Esophagus squamous epithelium (tissue), 5 donors: ENCODE results near the gene GALE. TPM values are rescaled to one million over a fixed set of nuclear protein-coding genes. Genes with fewer than 3 reads are reported as not detected.
"Not testable (repeated sequence)": the region's sequence is repeated elsewhere in the genome, so short reads cannot be mapped to it uniquely, and the experiment has no call there.

Source experiments
- DNase-seq: peaks from one replicate; lab custom pipeline; 2025; lab: John Stamatoyannopoulos, UW
- H3K27ac ChIP-seq, 4 donors: fragments of 200-600 bp; sonication (generic); one replicate each; pipeline ENCODE4 v1.5.1; 2016 to 2019; ENCODE audit warnings: mild to moderate bottlenecking in 1 of 4
- H3K27me3 ChIP-seq, 4 donors: fragments of 200-600 bp; sonication (generic); 1 replicate in 3 of 4; 2 replicates in 1 of 4; pipeline versions ENCODE4 v1.5.1 to v1.6.0; 2017 to 2021; ENCODE audit warnings: antibody characterized with exemption in 1 of 4
- H3K36me3 ChIP-seq, 3 donors: fragments of 200-600 bp; sonication (generic); one replicate each; pipeline ENCODE4 v1.5.1; 2016 to 2019
- H3K4me1 ChIP-seq, 3 donors: fragments of 200-600 bp; sonication (generic); one replicate each; pipeline ENCODE4 v1.5.1; 2017 to 2019
- H3K4me3 ChIP-seq, 4 donors: fragments of 200-600 bp; sonication (generic); 1 replicate in 3 of 4; 2 replicates in 1 of 4; pipeline ENCODE4 v1.5.1; 2016 to 2019; ENCODE audit warnings: mild to moderate bottlenecking in 2 of 4, moderate library complexity in 1 of 4
- H3K9me3 ChIP-seq, 3 donors: fragments of 200-600 bp; sonication (generic); one replicate each; pipeline ENCODE4 v1.5.1; 2016 to 2019
- CTCF ChIP-seq, 6 experiments: fragments of 450-650 bp in 4 of 6; fragments of 200-600 bp in 2 of 6; sonication (generic) in 2 of 6; IDR thresholded peaks; one replicate each; pipeline ENCODE4 v1.5.1; 2016 to 2019; ENCODE audit warnings: antibody characterized with exemption in 6 of 6, mild to moderate bottlenecking in 4 of 6, moderate library complexity in 4 of 6
- POLR2A ChIP-seq, 4 donors: fragments of 450-650 bp; IDR thresholded peaks; one replicate each; pipeline ENCODE4 v1.6.1; 2017; ENCODE audit warnings: antibody characterized with exemption in 4 of 4, mild to moderate bottlenecking in 4 of 4, moderate library complexity in 3 of 4
- WGBS, 2 donors: methylation state at CpG; one replicate each; pipeline ENCODE4 v1.1.5; 2018; 5-methylcytosine and 5-hydroxymethylcytosine counted together
- intact Hi-C: fragments of 100-400 bp; cut with DNase I; formaldehyde crosslinking; loops from one replicate; pipeline ENCODE4 v1.15.0; 2022
- total RNA-seq, 4 donors: library from RNA; depleted of rRNA; stranded (reverse); fragments of >200 nt; gene quantifications; one replicate each; pipeline ENCODE4 v1.1.0, GENCODE V29; 2016
- donor health status: DM: yes; HTN: yes; CAD: no.

GALE gene
- total RNA-seq, 4 donors from 2014 or later = 55.1 to 81.0 (median 60.4) TPM

- 61 to 67% methylated on average over 1 of the region's 1 CpG for WGBS, 2 donors
- no peaks in the 10 kb centered on the region for H3K36me3 ChIP-seq
- TF ChIP-seq POLR2A (IDR thresholded peaks at IDR 0.05) = no peak
- no peak for TF ChIP-seq CTCF (IDR thresholded peaks at IDR 0.05)
- no peak overlapping the region for H3K4me3 ChIP-seq
- H3K9me3 ChIP-seq = no peaks in the 10 kb centered on the region
- intact Hi-C loops = no loop called here
- H3K27me3 ChIP-seq = no peaks in the 10 kb centered on the region
- H3K4me1 ChIP-seq = peaks cover 0 to 23% (median 3%) of the 10 kb centered on the region in 3 donors
- DNase-seq = no peak
- no peak overlapping the region for H3K27ac ChIP-seq
These were observed 27.2 kb upstream of the GALE start for GRCh38 chr1:23827717-23828116.

- H3K27me3 ChIP-seq, H3K4me3 ChIP-seq, H3K36me3 ChIP-seq, DNase-seq, intact Hi-C loops, H3K9me3 ChIP-seq, H3K27ac ChIP-seq: not testable (repeated sequence)
- WGBS, 2 donors = 90 to 92% methylated on average over 10 to 13 of the region's 13 CpGs
- peaks cover 0 to 23% (median 3%) of the 10 kb centered on the region in 3 donors for H3K4me1 ChIP-seq
These were observed 26.0 kb upstream of the GALE start for GRCh38 chr1:23826590-23826989.

- Histone ChIP-seq H3K4me1 (peaks cover 0 to 23% (median 3%) of the 10 kb centered on the region in 3 donors), H3K4me3 (peak overlapping the region; percentile 58 to 98 (median 92)), H3K27me3 (no peaks in the 10 kb centered on the region), H3K36me3 (no peaks in the 10 kb centered on the region), H3K27ac (peak overlapping the region; percentile 84 to 97 (median 94)), H3K9me3 (no peaks in the 10 kb centered on the region)
- TF ChIP-seq POLR2A (IDR thresholded peaks at IDR 0.05) = no peak
- TF ChIP-seq CTCF (IDR thresholded peaks at IDR 0.05) = no peak
- DNase-seq = no peak
- intact Hi-C loops = no loop called here
- 48 to 53% methylated on average over 21 to 23 of the region's 24 CpGs for WGBS, 2 donors
These were observed 25.4 kb upstream of the GALE start for GRCh38 chr1:23825762-23826522.

GRCh38 chr1:23825076-23825761, 24.7 kb upstream of the GALE start, which contains the start of gene HMGCL:
Gene HMGCL, minus strand, starts transcription at chr1:23825429. Its CDS starts 14 bp downstream, at chr1:23825415.
- peaks cover 0 to 3% (median 0%) of the 10 kb centered on the region in 3 donors for H3K36me3 ChIP-seq
- H3K4me1 ChIP-seq = peaks cover 0 to 23% (median 3%) of the 10 kb centered on the region in 3 donors
- H3K27ac ChIP-seq = peak within 1 kb of the TSS; percentile 84 to 97 (median 94)
- H3K9me3 ChIP-seq = no peaks in the 10 kb centered on the region
- peak within 1 kb of the TSS; percentile 58 to 98 (median 92) for H3K4me3 ChIP-seq
- DNase-seq = peak; percentile 46
- 0 to 1% methylated on average over 3 to 22 of the region's 42 CpGs for WGBS, 2 donors
- intact Hi-C loops = no loop called here
- peak in 3 of 4 donors; percentile 43 to 90 (median 83) for TF ChIP-seq POLR2A (IDR thresholded peaks at IDR 0.05)
- TF ChIP-seq CTCF (IDR thresholded peaks at IDR 0.05) = no peak
- H3K27me3 ChIP-seq = no peaks in the 10 kb centered on the region

- peaks cover 0 to 8% (median 0%) of the 10 kb centered on the region in 3 donors for H3K36me3 ChIP-seq
- 1 to 6% methylated on average over 8 of the region's 8 CpGs for WGBS, 2 donors
- peak overlapping the region; percentile 58 to 98 (median 92) for H3K4me3 ChIP-seq
- H3K9me3 ChIP-seq = no peaks in the 10 kb centered on the region
- H3K4me1 ChIP-seq = peaks cover 0 to 23% (median 3%) of the 10 kb centered on the region in 3 donors
- H3K27ac ChIP-seq = peak overlapping the region; percentile 84 to 97 (median 94)
- TF ChIP-seq POLR2A (IDR thresholded peaks at IDR 0.05) (no peak), CTCF (IDR thresholded peaks at IDR 0.05) (no peak)
- H3K27me3 ChIP-seq = no peaks in the 10 kb centered on the region
- intact Hi-C loops = no loop called here
- no peak for DNase-seq
These were observed 24.1 kb upstream of the GALE start for GRCh38 chr1:23824711-23825075.
